Thymus (tissue), 11 donors: ENCODE results near the gene KYAT1. TPM values are rescaled to one million over a fixed set of nuclear protein-coding genes. Genes with fewer than 3 reads are reported as not detected.

ENCODE experiments used
- DNase-seq, 9 donors: peaks; one replicate each; pipeline ENCODE4 v3.0.0-alpha.2; 2013; ENCODE audit warnings: low spot score in 9 of 9, low read depth in 6 of 9, missing footprints in 1 of 9
- H3K27ac ChIP-seq, 2 donors: one replicate each; pipeline ENCODE4 v1.5.1; 2013; ENCODE audit warnings: control low read depth in 1 of 2, low read depth in 1 of 2, low read length in 1 of 2, mild to moderate bottlenecking in 1 of 2, moderate library complexity in 1 of 2
- H3K27me3 ChIP-seq, 2 donors: one replicate each; pipeline ENCODE4 v1.5.1; 2013; ENCODE audit warnings: low read length in 1 of 2; ENCODE audit not compliant: control insufficient read depth in 2 of 2, insufficient read depth in 1 of 2
- H3K36me3 ChIP-seq, 2 donors: one replicate each; pipeline ENCODE4 v1.5.1; 2013; ENCODE audit warnings: low read length in 1 of 2, mild to moderate bottlenecking in 1 of 2, moderate library complexity in 1 of 2; ENCODE audit not compliant: control insufficient read depth in 2 of 2, insufficient read depth in 2 of 2
- H3K4me1 ChIP-seq, 2 donors: one replicate each; pipeline ENCODE4 v1.5.1; 2013; ENCODE audit warnings: low read length in 2 of 2; ENCODE audit not compliant: control insufficient read depth in 2 of 2, insufficient read depth in 2 of 2
- H3K4me3 ChIP-seq, 2 donors: one replicate each; pipeline ENCODE4 v1.5.1; 2013; ENCODE audit warnings: low read length in 2 of 2, control low read depth in 1 of 2, mild to moderate bottlenecking in 1 of 2
- H3K9me3 ChIP-seq, 2 donors: one replicate each; pipeline ENCODE4 v1.5.1; 2013; ENCODE audit warnings: low read length in 1 of 2, mild to moderate bottlenecking in 1 of 2; ENCODE audit not compliant: control insufficient read depth in 2 of 2, insufficient read depth in 1 of 2
- WGBS: extraction: QIAGEN DNeasy Blood & Tissue Kit; methylation state at CpG from one replicate; pipeline ENCODE4 v1.1.7; 2013; 5-methylcytosine and 5-hydroxymethylcytosine counted together
- polyA plus RNA-seq: library from polyadenylated mRNA; stranded (reverse); fragments of 200-250 nt; gene quantifications from one replicate; pipeline ENCODE4 v1.2.3, GENCODE V29; 2013
- total RNA-seq: library from RNA; stranded (reverse); fragments of 120-200 nt; gene quantifications from one replicate; pipeline ENCODE4 v1.2.4, GENCODE V29; 2013
- donor health status: healthy.

KYAT1 gene
- total and polyA plus RNA-seq, 2 donors, result 9.9 to 16.1 TPM

DNA sequence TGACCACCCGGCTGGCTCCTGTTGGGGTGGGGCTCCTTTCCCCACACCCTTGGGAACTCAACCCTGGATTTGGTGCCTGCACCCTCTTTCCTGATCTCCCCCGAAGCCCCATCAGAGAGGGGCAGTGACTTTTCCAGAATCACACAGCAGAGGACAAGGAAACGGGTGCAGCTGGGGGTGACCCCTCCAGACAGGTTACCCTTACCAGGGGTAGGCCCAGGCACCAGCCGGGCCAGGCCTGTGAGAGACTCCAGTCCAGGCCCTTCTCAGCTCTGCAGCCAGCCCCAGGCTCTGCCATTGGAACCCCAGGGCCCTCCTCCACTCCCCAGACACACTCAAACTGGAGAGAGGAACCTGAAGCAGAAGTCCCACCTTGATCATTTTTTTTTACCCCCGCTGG, 20.1 kb upstream of the KYAT1 start:
- Histone ChIP-seq H3K27ac (peak overlapping the region; percentile 97 to 99), H3K27me3 (no peaks in the 10 kb centered on the region), H3K9me3 (peaks cover 0 to 2% of the 10 kb centered on the region in 2 donors), H3K36me3 (peaks cover 15 to 16% of the 10 kb centered on the region in 2 donors), H3K4me1 (peaks cover 39 to 69% of the 10 kb centered on the region in 2 donors), H3K4me3 (no peak overlapping the region)
- 73% methylated on average over 5 of the region's 5 CpGs for WGBS
- DNase-seq, result no peak

DNA sequence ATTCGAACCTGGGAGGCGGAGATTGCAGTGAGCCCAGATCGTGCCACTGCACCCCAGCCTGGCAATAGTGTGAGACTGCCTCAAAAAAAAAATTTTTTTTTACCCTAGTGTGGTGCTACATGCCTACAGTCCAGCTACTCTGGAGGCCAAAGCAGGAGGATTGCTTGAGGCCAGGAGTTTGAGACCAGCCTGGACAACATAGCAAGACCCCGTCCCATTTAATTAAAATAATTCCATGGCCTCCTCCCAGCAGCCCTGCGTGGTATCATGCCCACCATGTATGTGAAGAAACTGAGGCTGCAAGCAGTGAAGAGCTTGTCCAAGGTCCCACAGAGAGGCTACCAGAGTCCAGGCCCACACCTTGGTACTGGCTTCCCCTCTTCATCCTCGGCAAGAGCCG, 19.6 kb upstream of the KYAT1 start:
- Histone ChIP-seq H3K4me3 (no peak overlapping the region), H3K27me3 (no peaks in the 10 kb centered on the region), H3K36me3 (peaks cover 13 to 14% of the 10 kb centered on the region in 2 donors), H3K9me3 (peaks cover 0 to 2% of the 10 kb centered on the region in 2 donors), H3K4me1 (peaks cover 39 to 69% of the 10 kb centered on the region in 2 donors), H3K27ac (peak overlapping the region; percentile 97 to 99)
- DNase-seq, result no peak
- 92% methylated on average over 7 of the region's 7 CpGs for WGBS

DNA sequence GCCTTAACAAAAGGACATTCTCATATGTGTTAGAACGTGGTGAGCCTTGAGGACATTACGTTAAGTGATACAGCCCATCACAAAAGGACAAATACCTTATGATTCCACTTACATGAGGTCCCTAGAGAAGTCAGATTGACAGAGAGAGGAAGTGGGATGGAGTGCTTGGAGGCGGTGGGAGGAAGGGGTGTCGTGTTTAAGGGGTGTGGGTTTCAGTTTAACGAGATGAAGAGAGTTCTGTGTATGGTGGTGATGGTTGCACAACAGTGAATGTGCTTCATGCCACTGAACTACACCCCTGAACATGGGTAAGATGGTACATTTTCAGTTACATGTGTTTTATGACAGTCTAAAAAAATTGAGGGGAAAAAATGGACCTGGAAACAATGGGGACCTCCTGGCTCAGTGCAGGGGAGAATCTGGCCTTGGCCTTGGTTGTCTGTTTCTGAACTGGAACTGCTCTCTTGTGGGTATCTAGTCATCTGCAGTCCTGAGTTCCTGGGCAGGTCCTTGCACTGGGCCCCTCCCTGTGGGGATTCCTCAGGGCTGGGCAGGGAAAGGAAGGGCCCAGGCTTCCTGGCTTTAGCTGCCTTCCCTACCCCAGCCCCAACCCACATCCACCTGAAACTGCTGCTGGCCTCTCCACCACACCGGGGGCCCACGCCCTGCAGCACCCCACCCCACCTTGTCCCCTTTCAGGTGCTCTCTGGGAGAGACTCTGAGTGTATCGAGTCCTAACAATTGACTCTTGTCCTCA, 18.0 kb upstream of the KYAT1 start:
- 29% methylated on average over 8 of the region's 8 CpGs for WGBS
- H3K27me3 ChIP-seq, result no peaks in the 10 kb centered on the region
- peak in 1 of 9 donors; percentile 50 for DNase-seq
- peaks cover 22 to 24% of the 10 kb centered on the region in 2 donors for H3K36me3 ChIP-seq
- peaks cover 0 to 2% of the 10 kb centered on the region in 2 donors for H3K9me3 ChIP-seq
- peak overlapping the region; percentile 86 to 90 for H3K27ac ChIP-seq
- H3K4me1 ChIP-seq, result peaks cover 39 to 69% of the 10 kb centered on the region in 2 donors
- H3K4me3 ChIP-seq, result no peak overlapping the region

DNA sequence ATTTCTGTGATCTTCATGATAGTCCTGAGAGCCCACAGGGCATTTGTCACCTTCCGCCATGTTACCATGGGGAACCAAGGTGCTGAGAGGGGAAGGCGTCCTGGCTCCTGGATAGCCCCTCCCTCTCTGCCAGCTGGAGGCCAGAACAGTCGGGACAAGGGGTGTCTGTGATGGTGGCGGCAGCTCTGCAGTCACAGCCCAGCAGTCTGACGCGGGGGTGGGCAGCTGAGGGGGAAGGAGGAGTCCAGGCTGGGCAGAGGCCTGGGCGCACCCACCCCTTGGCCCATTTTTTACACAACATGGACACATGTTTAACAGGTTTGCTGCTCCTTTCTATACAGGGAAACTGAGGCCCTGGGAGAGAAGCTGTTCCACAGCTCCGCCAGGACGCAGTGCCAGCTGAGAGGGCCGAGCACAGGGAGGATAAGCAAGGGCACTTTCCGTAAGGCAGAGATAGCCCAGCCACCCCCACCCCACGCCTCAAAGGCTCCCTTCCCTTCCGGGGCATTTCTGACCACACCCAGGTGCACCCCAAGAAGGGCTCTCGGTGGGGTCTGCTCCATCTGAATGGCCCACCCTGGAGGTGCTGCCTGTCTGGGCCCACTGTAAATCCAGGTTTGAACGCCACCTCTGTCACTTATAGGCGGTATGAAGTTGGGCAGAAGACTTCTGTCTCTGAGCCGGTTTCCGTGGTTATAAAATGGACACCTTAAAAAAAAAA, 17.3 kb upstream of the KYAT1 start:
- Histone ChIP-seq H3K4me1 (peaks cover 39 to 64% of the 10 kb centered on the region in 2 donors), H3K27ac (peak overlapping the region; percentile 86 to 90), H3K36me3 (peaks cover 24 to 26% of the 10 kb centered on the region in 2 donors), H3K4me3 (no peak overlapping the region), H3K27me3 (no peaks in the 10 kb centered on the region), H3K9me3 (peaks cover 0 to 2% of the 10 kb centered on the region in 2 donors)
- 88% methylated on average over 18 of the region's 18 CpGs for WGBS
- DNase-seq, result no peak

DNA sequence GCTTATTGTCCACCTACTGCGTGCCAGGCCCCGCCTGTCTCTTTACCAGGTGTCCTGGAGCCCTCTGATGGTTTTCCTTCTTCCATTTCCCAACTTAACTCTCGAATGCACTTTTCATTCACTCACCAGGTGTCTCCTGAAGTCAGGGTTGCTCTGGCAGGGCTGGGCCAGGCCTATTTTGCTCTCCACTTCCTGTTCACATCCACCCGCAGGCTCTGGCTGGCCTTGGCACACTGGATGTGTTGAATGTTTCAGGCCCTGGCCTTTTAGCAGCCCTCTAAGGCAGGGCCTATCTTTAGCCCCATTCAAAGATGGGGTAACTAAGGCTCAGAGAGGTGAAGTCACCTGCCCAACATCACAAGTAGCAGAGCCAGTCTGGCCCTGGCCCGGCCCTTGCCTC, 16.6 kb upstream of the KYAT1 start:
- 70% methylated on average over 5 of the region's 5 CpGs for WGBS
- Histone ChIP-seq H3K4me3 (no peak overlapping the region), H3K27me3 (no peaks in the 10 kb centered on the region), H3K4me1 (peaks cover 39 to 57% of the 10 kb centered on the region in 2 donors), H3K27ac (peak overlapping the region; percentile 86 to 90), H3K9me3 (peaks cover 0 to 2% of the 10 kb centered on the region in 2 donors), H3K36me3 (peaks cover 26 to 31% of the 10 kb centered on the region in 2 donors)
- DNase-seq, result peak in 1 of 9 donors; percentile 29

DNA sequence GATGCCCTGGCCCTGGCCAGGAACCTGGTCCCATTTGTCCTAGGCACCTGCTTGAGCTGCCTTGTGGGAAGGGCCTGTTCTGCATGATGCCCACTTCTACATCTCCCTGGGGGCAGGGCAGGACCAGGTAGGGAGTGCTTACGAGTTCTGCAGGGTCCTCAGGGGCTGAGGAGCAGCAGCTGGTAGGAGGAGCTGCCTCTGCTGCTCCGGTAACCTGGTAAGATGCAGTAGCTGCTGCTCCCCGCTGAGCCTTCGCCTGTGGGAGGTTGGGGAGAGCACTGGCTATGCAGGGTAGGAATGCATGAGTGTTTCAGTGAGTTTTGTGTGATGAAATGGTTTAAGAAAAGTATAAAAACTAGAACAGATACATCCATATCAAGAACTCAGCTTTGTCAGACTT, 13.8 kb upstream of the KYAT1 start:
- peaks cover 48 to 55% of the 10 kb centered on the region in 2 donors for H3K36me3 ChIP-seq
- H3K27me3 ChIP-seq, result no peaks in the 10 kb centered on the region

DNA sequence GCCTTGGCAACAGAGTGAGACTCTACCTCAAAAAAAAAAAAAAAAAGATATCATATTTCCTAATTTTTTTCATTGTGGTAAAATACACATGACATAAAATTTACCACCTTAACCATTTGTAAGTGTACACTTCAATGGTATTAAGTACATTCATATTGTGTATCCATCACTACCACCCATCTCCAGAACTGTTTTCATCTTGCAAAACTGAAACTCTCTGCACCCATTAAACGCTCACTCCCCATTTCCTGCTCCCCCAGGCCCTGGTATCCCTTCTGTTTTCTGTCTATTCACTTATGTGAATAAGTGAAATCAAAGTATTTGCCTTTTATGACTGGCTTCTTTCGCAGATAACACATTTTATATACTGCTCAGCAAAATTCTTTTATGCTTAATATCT, 13.0 kb upstream of the KYAT1 start:
- no peak overlapping the region for H3K27ac ChIP-seq
- WGBS, result 92% methylated on average over 2 of the region's 2 CpGs
- H3K27me3 ChIP-seq, result no peaks in the 10 kb centered on the region
- no peak overlapping the region for H3K4me3 ChIP-seq
- H3K36me3 ChIP-seq, result peaks cover 46 to 61% of the 10 kb centered on the region in 2 donors
- DNase-seq, result no peak
- H3K9me3 ChIP-seq, result no peaks in the 10 kb centered on the region
- H3K4me1 ChIP-seq, result peaks cover 16 to 25% of the 10 kb centered on the region in 2 donors

More for the DNA sequence above, 13.8 kb upstream of the KYAT1 start:
- no peaks in the 10 kb centered on the region for H3K9me3 ChIP-seq
- H3K27ac ChIP-seq, result no peak overlapping the region
- WGBS, result 95% methylated on average over 4 of the region's 4 CpGs
- peaks cover 22 to 33% of the 10 kb centered on the region in 2 donors for H3K4me1 ChIP-seq
- DNase-seq, result no peak
- no peak overlapping the region for H3K4me3 ChIP-seq

DNA sequence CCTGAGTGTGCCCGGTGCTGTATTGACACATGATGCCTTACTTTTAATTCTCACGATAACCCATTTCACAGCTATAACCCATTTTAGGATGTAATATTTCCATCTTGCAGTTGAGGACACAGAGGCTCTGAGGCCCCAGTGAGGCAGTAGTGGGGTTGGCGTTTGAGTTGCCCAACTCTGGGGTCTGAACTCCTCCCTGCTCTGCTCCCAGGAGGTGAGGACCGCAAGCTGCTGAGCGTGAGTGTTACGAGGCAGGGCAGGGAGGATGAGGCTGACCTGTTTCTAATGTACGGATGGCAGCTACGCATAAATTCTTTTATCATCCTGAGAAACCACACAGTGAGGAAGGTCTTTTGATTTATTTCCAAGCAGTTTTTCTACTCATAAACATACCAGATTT, 11.6 kb upstream of the KYAT1 start:
- DNase-seq, result no peak
- 94% methylated on average over 8 of the region's 8 CpGs for WGBS
- H3K27me3 ChIP-seq, result no peaks in the 10 kb centered on the region
- H3K36me3 ChIP-seq, result peaks cover 49 to 65% of the 10 kb centered on the region in 2 donors
- H3K4me3 ChIP-seq, result no peak overlapping the region
- no peaks in the 10 kb centered on the region for H3K9me3 ChIP-seq
- peaks cover 2 to 11% of the 10 kb centered on the region in 2 donors for H3K4me1 ChIP-seq
- no peak overlapping the region for H3K27ac ChIP-seq
